ENCODE data around the gene C1orf159. TPM values are rescaled to one million over a fixed set of nuclear protein-coding genes. Genes with fewer than 3 reads are reported as not detected.
"Not testable (repeated sequence)": the region's sequence is repeated elsewhere in the genome, so short reads cannot be mapped to it uniquely, and the experiment has no call there.

The C1orf159 gene
- polyA plus RNA-seq, 3 donors = 3.0 to 18.8 (median 3.3) TPM

DNA sequence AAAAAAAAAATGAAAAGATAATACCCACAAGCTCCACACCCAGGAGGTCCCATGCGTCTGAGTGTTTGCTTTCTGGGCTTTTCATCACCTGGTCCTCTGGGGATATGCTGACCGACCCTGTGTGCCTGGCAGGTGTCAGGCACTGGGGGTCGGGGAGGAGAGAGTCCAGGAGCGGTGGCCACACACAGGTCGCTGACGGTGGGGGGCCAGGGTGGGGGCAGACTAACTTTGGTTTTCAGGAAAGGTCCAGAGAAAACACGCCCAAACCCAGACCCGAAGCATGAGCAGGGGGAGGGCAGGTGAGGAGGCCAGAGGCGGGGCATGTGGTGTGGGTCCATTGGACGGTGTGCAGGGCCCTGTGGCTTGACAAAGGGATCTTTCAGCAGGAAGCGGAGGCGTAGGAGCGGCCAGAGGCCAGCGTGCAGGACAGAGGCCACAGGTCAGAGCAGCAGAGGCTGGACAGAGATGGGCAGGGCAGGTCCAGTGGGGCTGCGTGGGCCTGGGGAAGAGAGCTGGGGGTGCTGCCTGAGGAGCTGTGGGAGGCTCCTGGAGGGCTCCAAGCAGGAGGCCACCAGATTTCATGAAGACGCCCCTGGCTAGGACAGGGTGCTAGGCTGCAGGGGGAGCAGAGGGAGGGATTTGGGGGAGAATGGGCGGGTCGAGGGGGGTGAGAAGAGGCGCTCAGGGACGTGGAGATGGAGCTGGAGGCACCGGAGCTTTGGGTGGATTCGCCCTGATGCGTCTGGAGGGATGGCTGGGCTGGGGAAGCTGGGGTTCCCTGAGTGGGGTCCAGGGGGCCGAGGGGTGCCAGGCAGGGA, 57.6 kb downstream of the C1orf159 start:
- H3K4me3 ChIP-seq (replicated peaks in 1 of 3; ENCODE audit: low read depth in 2 of 3, low read length in 3 of 3) = peak overlapping the region in 1 of 3 experiments; percentile 74
- TF ChIP-seq, protein P1, sequence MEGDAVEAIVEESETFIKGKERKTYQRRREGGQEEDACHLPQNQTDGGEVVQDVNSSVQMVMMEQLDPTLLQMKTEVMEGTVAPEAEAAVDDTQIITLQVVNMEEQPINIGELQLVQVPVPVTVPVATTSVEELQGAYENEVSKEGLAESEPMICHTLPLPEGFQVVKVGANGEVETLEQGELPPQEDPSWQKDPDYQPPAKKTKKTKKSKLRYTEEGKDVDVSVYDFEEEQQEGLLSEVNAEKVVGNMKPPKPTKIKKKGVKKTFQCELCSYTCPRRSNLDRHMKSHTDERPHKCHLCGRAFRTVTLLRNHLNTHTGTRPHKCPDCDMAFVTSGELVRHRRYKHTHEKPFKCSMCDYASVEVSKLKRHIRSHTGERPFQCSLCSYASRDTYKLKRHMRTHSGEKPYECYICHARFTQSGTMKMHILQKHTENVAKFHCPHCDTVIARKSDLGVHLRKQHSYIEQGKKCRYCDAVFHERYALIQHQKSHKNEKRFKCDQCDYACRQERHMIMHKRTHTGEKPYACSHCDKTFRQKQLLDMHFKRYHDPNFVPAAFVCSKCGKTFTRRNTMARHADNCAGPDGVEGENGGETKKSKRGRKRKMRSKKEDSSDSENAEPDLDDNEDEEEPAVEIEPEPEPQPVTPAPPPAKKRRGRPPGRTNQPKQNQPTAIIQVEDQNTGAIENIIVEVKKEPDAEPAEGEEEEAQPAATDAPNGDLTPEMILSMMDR (IDR thresholded peaks at IDR 0.05) = no peak
- Mint-ChIP-seq H3K36me3 (peaks cover 0 to 4% of the 10 kb centered on the region in 2 donors), H3K27me3 (ENCODE audit: low read depth in 3 of 3) (peaks cover 54 to 65% (median 59%) of the 10 kb centered on the region in 3 donors), H3K9me3 (peaks cover 0 to 10% (median 5%) of the 10 kb centered on the region in 7 donors), H3K27ac (peak overlapping the region in 1 of 7 donors; percentile 8), H3K4me3 (peak overlapping the region; percentile 83 to 90), H3K4me1 (peaks cover 16% of the 10 kb centered on the region)
- H3K4me1 ChIP-seq (ENCODE audit: control insufficient read depth in 1 of 2, insufficient read depth in 2 of 2, low read length in 2 of 2) = peaks cover 18 to 21% of the 10 kb centered on the region in 2 donors
- H2AFZ ChIP-seq (ENCODE audit: insufficient read depth, low read depth, low read length, poor library complexity, severe bottlenecking) = peak overlapping the region; percentile 75
- H3K36me3 ChIP-seq (replicated peaks in 1 of 2; ENCODE audit: control insufficient read depth in 1 of 2, insufficient read depth in 2 of 2, low read length in 2 of 2) = no peaks in the 10 kb centered on the region
- 32% methylated on average over 24 of the region's 24 CpGs for WGBS (ENCODE audit: insufficient coverage)
- H3K9ac ChIP-seq (ENCODE audit: insufficient read depth, low read length, poor library complexity, severe bottlenecking) = peak overlapping the region; percentile 56
- peaks cover 0 to 3% of the 10 kb centered on the region in 2 donors for H3K9me3 ChIP-seq (replicated peaks in 1 of 2; ENCODE audit: control insufficient read depth in 1 of 2, insufficient read depth in 1 of 2, low read length in 2 of 2)
- intact Hi-C loops (cut with micrococcal nuclease) = loop anchor here in 1 of 2 donors (5.0 kb wide), 1 partner anchor 36 kb away; the partner anchor contains the start of gene AGRN
- H3K27me3 ChIP-seq (ENCODE audit: control insufficient read depth in 2 of 2, insufficient read depth in 2 of 2, low read length in 2 of 2) = peaks cover 6 to 49% of the 10 kb centered on the region in 2 donors
- peak overlapping the region; percentile 88 for H3K4me2 ChIP-seq (replicated peaks; ENCODE audit: extremely low read depth, low read length, poor library complexity, severe bottlenecking)
- no peak overlapping the region for H3K27ac ChIP-seq (ENCODE audit: low read depth in 1 of 2, low read length in 2 of 2)
- DNase-seq = no peak
- H3K79me2 ChIP-seq (ENCODE audit: insufficient read depth, low read length) = no peaks in the 10 kb centered on the region
- no peaks in the 10 kb centered on the region for H4K20me1 ChIP-seq (ENCODE audit: insufficient read depth, low read length)

DNA sequence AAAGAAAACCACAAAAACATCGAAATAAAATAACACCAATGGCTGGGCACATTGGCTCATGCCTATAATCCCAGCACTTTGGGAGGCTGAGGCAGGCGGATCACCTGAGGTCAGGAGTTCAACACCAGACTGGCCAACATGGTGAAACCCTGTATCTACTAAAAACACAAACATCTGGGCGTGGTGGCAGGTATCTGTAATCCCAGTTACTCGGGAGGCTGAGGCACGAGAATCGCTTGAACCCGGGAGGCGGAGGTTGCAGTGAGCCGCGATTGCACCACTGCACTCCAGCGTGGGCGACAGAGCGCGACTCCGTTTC, 58.2 kb downstream of the C1orf159 start:
- Mint-ChIP-seq H3K4me1 (peaks cover 16% of the 10 kb centered on the region), H3K27me3 (ENCODE audit: low read depth in 3 of 3) (peaks cover 51 to 60% (median 53%) of the 10 kb centered on the region in 3 donors), H3K4me3 (peak overlapping the region in 1 of 2 donors; percentile 90)
- Histone ChIP-seq H3K27me3 (ENCODE audit: control insufficient read depth in 2 of 2, insufficient read depth in 2 of 2, low read length in 2 of 2) (peaks cover 6 to 43% of the 10 kb centered on the region in 2 donors), H3K4me1 (ENCODE audit: control insufficient read depth in 1 of 2, insufficient read depth in 2 of 2, low read length in 2 of 2) (peaks cover 18 to 21% of the 10 kb centered on the region in 2 donors)
- H3K9me3 Mint-ChIP-seq; H3K79me2 ChIP-seq (ENCODE audit: insufficient read depth, low read length); H3K4me2 ChIP-seq (replicated peaks; ENCODE audit: extremely low read depth, low read length, poor library complexity, severe bottlenecking); H4K20me1 ChIP-seq (ENCODE audit: insufficient read depth, low read length); H2AFZ ChIP-seq (ENCODE audit: insufficient read depth, low read depth, low read length, poor library complexity, severe bottlenecking); DNase-seq; H3K9me3 ChIP-seq (replicated peaks in 1 of 2; ENCODE audit: control insufficient read depth in 1 of 2, insufficient read depth in 1 of 2, low read length in 2 of 2); H3K4me3 ChIP-seq (replicated peaks in 1 of 3; ENCODE audit: low read depth in 2 of 3, low read length in 3 of 3); H3K9ac ChIP-seq (ENCODE audit: insufficient read depth, low read length, poor library complexity, severe bottlenecking); H3K27ac ChIP-seq (ENCODE audit: low read depth in 1 of 2, low read length in 2 of 2); H3K27ac Mint-ChIP-seq; H3K36me3 ChIP-seq (replicated peaks in 1 of 2; ENCODE audit: control insufficient read depth in 1 of 2, insufficient read depth in 2 of 2, low read length in 2 of 2); H3K36me3 Mint-ChIP-seq: not testable (repeated sequence)
- WGBS (ENCODE audit: insufficient coverage) = 78% methylated on average over 1 of the region's 15 CpGs
- intact Hi-C loops (cut with micrococcal nuclease) = loop anchor here in 1 of 2 donors (5.0 kb wide), 1 partner anchor 35 kb away; the partner anchor contains the start of gene AGRN
